NCI-H1105 treated with DMSO at 0.1 percent for 48 hours (cell line): ENCODE results near the gene TIFAB.

ENCODE experiments used
- DNase-seq: peaks from one replicate; lab custom pipeline; 2025; lab: John Stamatoyannopoulos, UW

Gene TIFAB

GRCh38 chr5:135481909-135482311 lies 29.8 kb upstream of the TIFAB start:
- DNase-seq, result no peak

- no peak for DNase-seq
Measured at GRCh38 chr5:135481387-135481786, 29.2 kb upstream of the TIFAB start.

- DNase-seq, result no peak
Measured at GRCh38 chr5:135480511-135480910, 28.4 kb upstream of the TIFAB start.

GRCh38 chr5:135478938-135479337 lies 26.8 kb upstream of the TIFAB start:
- DNase-seq, result no peak

- DNase-seq, result no peak
Measured at GRCh38 chr5:135477613-135478066, 25.5 kb upstream of the TIFAB start.

GRCh38 chr5:135476615-135477581 lies 24.7 kb upstream of the TIFAB start:
- DNase-seq, result no peak

GRCh38 chr5:135473956-135474670 lies 22.0 kb upstream of the TIFAB start:
- no peak for DNase-seq

GRCh38 chr5:135472141-135472540 lies 20.0 kb upstream of the TIFAB start:
- no peak for DNase-seq

GRCh38 chr5:135471726-135472125 lies 19.6 kb upstream of the TIFAB start:
- DNase-seq, result no peak

GRCh38 chr5:135469911-135470310 lies 17.8 kb upstream of the TIFAB start:
- no peak for DNase-seq

- DNase-seq, result no peak
Measured at GRCh38 chr5:135468541-135468940, 16.4 kb upstream of the TIFAB start.

- DNase-seq, result no peak
Measured at GRCh38 chr5:135467871-135468485, 15.8 kb upstream of the TIFAB start.

GRCh38 chr5:135467051-135467625 lies 15.0 kb upstream of the TIFAB start:
- no peak for DNase-seq

GRCh38 chr5:135466178-135467050 lies 14.3 kb upstream of the TIFAB start:
- DNase-seq, result peak; percentile 7

- no peak for DNase-seq
Measured at GRCh38 chr5:135465391-135466122, 13.4 kb upstream of the TIFAB start.

- peak; percentile 67 for DNase-seq
Measured at GRCh38 chr5:135462304-135462703, 10.2 kb upstream of the TIFAB start.

- DNase-seq, result no peak
Measured at GRCh38 chr5:135461481-135462151, 9.5 kb upstream of the TIFAB start.

- no peak for DNase-seq
Measured at GRCh38 chr5:135460246-135461033, 8.3 kb upstream of the TIFAB start.

GRCh38 chr5:135458921-135459331 lies 6.8 kb upstream of the TIFAB start:
- no peak for DNase-seq
